Gastroesophageal sphincter (tissue), 4 donors: ENCODE measurements around the gene MITF. TPM values are rescaled to one million over a fixed set of nuclear protein-coding genes. Genes with fewer than 3 reads are reported as not detected.
A peak's percentile ranks its signal among the peaks of the same experiment; 100 is the strongest.

Experiments used
- ATAC-seq: fragments of 150-250 bp; one replicate; pipeline ENCODE4 v1.9.1; 2016; ENCODE audit warnings: mild to moderate bottlenecking, moderate library complexity
- H3K27ac ChIP-seq, 4 donors: fragments of 200-600 bp; sonication (generic) in 3 of 4; 1 replicate in 3 of 4; 2 replicates in 1 of 4; pipeline ENCODE4 v1.5.1; 2016 to 2019
- H3K27me3 ChIP-seq: fragments of 200-600 bp; sonication (generic); one replicate; pipeline ENCODE4 v1.5.1; 2019
- H3K36me3 ChIP-seq, 2 donors: fragments of 200-600 bp; sonication (generic); one replicate each; pipeline ENCODE4 v1.5.1; 2019; ENCODE audit warnings: control low read depth in 1 of 2
- H3K4me1 ChIP-seq, 3 donors: fragments of 200-600 bp; sonication (generic); 1 replicate in 2 of 3; 2 replicates in 1 of 3; pipeline ENCODE4 v1.5.1; 2016 to 2019; ENCODE audit warnings: control low read depth in 2 of 3
- H3K4me3 ChIP-seq, 2 donors: fragments of 200-600 bp; sonication (generic); one replicate each; pipeline ENCODE4 v1.5.1; 2019; ENCODE audit warnings: mild to moderate bottlenecking in 1 of 2, moderate library complexity in 1 of 2
- H3K9me3 ChIP-seq, 3 donors: fragments of 200-600 bp; sonication (generic); one replicate each; pipeline ENCODE4 v1.5.1; 2017 to 2019; ENCODE audit warnings: control low read depth in 2 of 3
- EP300 ChIP-seq: sonication (generic); formaldehyde crosslinking; IDR thresholded peaks from one replicate; pipeline ENCODE4 v1.6.1; 2017; ENCODE audit warnings: antibody characterized with exemption, mild to moderate bottlenecking
- POLR2A ChIP-seq, 2 donors: fragments of 450-650 bp; IDR thresholded peaks; one replicate each; pipeline ENCODE4 v1.6.1; 2017; ENCODE audit warnings: antibody characterized with exemption in 2 of 2, mild to moderate bottlenecking in 2 of 2, moderate library complexity in 1 of 2
- POLR2AphosphoS5 ChIP-seq: sonication (generic); formaldehyde crosslinking; IDR thresholded peaks from one replicate; pipeline ENCODE4 v1.6.1; 2017; ENCODE audit warnings: antibody characterized with exemption
- WGBS, 2 donors: methylation state at CpG; one replicate each; pipeline ENCODE4 v1.1.5; 2018; ENCODE audit warnings: low coverage in 1 of 2; 5-methylcytosine and 5-hydroxymethylcytosine counted together
- total RNA-seq, 4 donors: library from RNA; depleted of rRNA; stranded (reverse); fragments of >200 nt; gene quantifications; one replicate each; pipeline ENCODE4 v1.1.0, GENCODE V29; 2016
- TF ChIP-seq, protein P1 (sequence below), 4 experiments: fragments of 200-600 bp in 2 of 4; fragments of 450-650 bp in 2 of 4; sonication (generic) in 1 of 4; IDR thresholded peaks; one replicate each; pipeline ENCODE4 v1.5.1; 2017 to 2019; ENCODE audit warnings: antibody characterized with exemption in 4 of 4, mild to moderate bottlenecking in 2 of 4, moderate library complexity in 2 of 4

The MITF gene, protein sequence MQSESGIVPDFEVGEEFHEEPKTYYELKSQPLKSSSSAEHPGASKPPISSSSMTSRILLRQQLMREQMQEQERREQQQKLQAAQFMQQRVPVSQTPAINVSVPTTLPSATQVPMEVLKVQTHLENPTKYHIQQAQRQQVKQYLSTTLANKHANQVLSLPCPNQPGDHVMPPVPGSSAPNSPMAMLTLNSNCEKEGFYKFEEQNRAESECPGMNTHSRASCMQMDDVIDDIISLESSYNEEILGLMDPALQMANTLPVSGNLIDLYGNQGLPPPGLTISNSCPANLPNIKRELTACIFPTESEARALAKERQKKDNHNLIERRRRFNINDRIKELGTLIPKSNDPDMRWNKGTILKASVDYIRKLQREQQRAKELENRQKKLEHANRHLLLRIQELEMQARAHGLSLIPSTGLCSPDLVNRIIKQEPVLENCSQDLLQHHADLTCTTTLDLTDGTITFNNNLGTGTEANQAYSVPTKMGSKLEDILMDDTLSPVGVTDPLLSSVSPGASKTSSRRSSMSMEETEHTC
- total RNA-seq = 10 to 100 TPM; 44.8 to 86.8 (median 77.9) TPM

DNA sequence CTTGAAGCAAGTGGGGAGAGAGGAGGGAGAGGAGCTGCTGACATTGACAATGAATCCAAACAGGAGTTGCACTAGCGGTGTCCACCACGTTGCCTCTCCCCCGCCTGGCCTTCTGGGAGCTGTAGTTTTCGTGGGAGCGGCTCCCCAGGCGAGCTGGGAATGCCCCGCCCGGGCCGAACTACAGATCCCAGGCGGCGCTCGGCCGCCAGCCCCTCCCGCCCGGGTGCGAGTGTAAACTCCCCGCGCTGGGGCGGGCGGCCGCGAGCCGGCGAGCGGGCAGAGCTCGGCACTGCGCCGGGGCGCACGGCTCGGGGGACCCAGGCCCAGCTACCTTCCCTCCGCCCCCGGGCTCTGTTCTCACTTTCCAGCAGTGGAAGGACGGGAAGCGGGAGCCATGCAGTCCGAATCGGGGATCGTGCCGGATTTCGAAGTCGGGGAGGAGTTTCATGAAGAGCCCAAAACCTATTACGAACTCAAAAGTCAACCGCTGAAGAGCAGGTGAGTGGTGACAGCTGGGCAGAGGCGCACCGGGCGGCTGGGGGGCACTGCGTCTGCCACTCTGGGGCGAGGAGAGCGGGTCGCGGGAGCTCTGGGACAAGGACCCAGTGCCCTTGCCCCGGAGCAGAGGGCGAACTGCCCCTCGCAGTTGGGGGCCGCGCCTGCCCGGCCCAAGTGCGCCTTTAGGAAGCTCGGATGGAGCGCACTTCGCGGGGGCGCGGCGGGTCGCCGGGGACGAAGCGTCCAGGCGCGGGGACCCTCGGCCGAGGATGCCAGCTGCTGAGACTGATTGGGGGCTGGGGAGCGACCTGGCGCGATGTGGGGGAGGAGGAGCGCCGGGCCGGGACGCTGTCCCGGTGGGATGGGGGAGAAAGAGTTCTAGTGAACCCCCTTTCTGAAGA is at the start of gene MITF:
TSS of gene MITF (plus strand) at position 261 of the 899 bp plus-strand sequence. CDS start at position 395, 134 bp downstream.
- Histone ChIP-seq H3K36me3 (no peaks in the 10 kb centered on the region), H3K27ac (peak within 1 kb of the TSS; percentile 74 to 91 (median 90)), H3K9me3 (no peaks in the 10 kb centered on the region), H3K4me3 (peak within 1 kb of the TSS; percentile 75 to 84), H3K27me3 (no peaks in the 10 kb centered on the region), H3K4me1 (peaks cover 2 to 48% (median 22%) of the 10 kb centered on the region in 3 donors)
- WGBS, 2 donors = 2% methylated on average over 10 of the region's 81 CpGs; no CpG with 5 or more reads in 1 of the 2 donors
- TF ChIP-seq, protein P1, sequence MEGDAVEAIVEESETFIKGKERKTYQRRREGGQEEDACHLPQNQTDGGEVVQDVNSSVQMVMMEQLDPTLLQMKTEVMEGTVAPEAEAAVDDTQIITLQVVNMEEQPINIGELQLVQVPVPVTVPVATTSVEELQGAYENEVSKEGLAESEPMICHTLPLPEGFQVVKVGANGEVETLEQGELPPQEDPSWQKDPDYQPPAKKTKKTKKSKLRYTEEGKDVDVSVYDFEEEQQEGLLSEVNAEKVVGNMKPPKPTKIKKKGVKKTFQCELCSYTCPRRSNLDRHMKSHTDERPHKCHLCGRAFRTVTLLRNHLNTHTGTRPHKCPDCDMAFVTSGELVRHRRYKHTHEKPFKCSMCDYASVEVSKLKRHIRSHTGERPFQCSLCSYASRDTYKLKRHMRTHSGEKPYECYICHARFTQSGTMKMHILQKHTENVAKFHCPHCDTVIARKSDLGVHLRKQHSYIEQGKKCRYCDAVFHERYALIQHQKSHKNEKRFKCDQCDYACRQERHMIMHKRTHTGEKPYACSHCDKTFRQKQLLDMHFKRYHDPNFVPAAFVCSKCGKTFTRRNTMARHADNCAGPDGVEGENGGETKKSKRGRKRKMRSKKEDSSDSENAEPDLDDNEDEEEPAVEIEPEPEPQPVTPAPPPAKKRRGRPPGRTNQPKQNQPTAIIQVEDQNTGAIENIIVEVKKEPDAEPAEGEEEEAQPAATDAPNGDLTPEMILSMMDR (IDR thresholded peaks at IDR 0.05) = no peak
- peak; percentile 80 to 83 for TF ChIP-seq POLR2A (IDR thresholded peaks at IDR 0.05)
- ATAC-seq = peak; percentile 96

DNA sequence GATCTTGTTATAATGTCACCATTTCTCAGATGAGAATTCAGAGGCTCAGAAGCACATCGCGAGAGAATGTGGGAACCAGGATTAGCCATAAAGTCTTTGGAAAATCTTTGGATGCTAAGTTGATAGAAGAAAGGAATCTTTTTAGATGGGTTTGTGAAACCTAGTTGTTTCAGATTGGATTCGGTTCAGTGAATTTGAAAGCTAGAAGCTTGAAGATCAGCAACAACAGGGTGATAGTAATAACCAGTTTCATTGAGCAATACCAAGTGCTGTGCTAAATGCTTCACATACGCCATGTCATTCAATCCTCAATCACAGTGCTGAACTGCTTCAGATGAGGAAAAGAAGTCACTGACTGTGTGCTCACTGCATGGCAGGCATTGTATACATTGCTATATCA is 47.4 kb upstream of the MITF start:
- Histone ChIP-seq H3K9me3 (no peaks in the 10 kb centered on the region), H3K4me3 (no peak overlapping the region), H3K27ac (no peak overlapping the region), H3K27me3 (no peaks in the 10 kb centered on the region), H3K4me1 (peaks cover 0 to 17% (median 0%) of the 10 kb centered on the region in 3 donors), H3K36me3 (no peaks in the 10 kb centered on the region)
- TF ChIP-seq POLR2A (IDR thresholded peaks at IDR 0.05) (no peak), EP300 (no peak), POLR2AphosphoS5 (no peak)
- TF ChIP-seq, protein P1 (IDR thresholded peaks at IDR 0.05) = no peak
- 90 to 92% methylated on average over 4 of the region's 4 CpGs for WGBS, 2 donors
- no peak for ATAC-seq

DNA sequence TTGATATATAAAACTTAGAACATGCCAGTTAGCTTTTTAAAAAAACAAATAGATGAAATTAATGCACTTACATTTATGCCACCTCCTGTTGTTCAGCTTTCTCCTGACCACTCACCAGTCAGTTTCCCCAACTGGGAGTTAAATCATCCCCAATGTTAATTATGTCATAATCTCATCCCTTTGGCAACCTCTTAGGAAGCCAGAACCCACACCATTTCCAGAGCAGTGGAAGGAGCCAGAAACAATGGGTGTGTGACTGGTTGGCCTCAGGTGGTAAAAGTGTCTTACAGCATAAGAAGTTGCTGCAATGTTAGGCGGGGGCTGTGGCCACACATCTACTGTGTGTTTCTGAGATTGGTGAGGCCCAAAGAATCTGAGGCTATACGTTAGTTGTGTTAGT is 46.5 kb upstream of the MITF start:
- no peak for TF ChIP-seq POLR2AphosphoS5
- TF ChIP-seq POLR2A (IDR thresholded peaks at IDR 0.05) = no peak
- TF ChIP-seq EP300 = no peak
- TF ChIP-seq, protein P1 (IDR thresholded peaks at IDR 0.05) = no peak
- H3K4me1 ChIP-seq = peaks cover 0 to 11% (median 0%) of the 10 kb centered on the region in 3 donors
- peak; percentile 46 for ATAC-seq
- no peaks in the 10 kb centered on the region for H3K9me3 ChIP-seq
- H3K27me3 ChIP-seq = no peaks in the 10 kb centered on the region
- H3K4me3 ChIP-seq = no peak overlapping the region
- no peak overlapping the region for H3K27ac ChIP-seq
- WGBS, 2 donors = 88 to 100% methylated on average over 1 to 2 of the region's 2 CpGs
- H3K36me3 ChIP-seq = no peaks in the 10 kb centered on the region

DNA sequence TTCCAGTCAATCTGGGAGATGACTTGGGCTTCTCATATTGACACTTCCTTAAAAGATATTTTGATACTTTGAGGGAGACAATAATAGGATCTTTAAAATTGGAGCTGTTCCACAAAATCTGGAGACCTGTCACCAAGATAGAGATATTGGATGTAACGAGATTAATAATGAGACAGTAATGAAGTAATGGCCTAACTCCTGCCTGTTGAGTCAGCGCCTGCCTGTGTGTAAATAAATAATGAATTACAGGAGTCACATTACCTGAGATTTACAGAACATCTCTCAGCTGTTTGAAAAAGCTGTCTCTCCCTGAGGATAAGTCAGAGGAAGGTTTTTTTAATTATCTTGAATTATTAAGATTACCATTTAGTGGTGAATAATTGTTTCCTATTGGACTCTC is 43.8 kb upstream of the MITF start:
- H3K4me3 ChIP-seq = no peak overlapping the region
- WGBS, 2 donors = 67 to 70% methylated on average over 1 to 2 of the region's 2 CpGs
- H3K27ac ChIP-seq = no peak overlapping the region
- peaks cover 0 to 9% (median 0%) of the 10 kb centered on the region in 3 donors for H3K4me1 ChIP-seq
- TF ChIP-seq EP300 = no peak
- TF ChIP-seq POLR2AphosphoS5 = no peak
- no peak for TF ChIP-seq POLR2A (IDR thresholded peaks at IDR 0.05)
- TF ChIP-seq, protein P1 (IDR thresholded peaks at IDR 0.05) = no peak
- H3K27me3 ChIP-seq = no peaks in the 10 kb centered on the region
- H3K9me3 ChIP-seq = no peaks in the 10 kb centered on the region
- no peaks in the 10 kb centered on the region for H3K36me3 ChIP-seq
- no peak for ATAC-seq
